ENCODE measurements around the gene POLG.

POLG gene

GRCh38 chr15:89340573-89340972 is 5.9 kb upstream of the POLG start:
- DNase-seq (ENCODE audit: low read depth, low spot score): no peak
- no peak overlapping the region for H3K4me3 ChIP-seq (ENCODE audit: low read depth, low read length)
- in situ Hi-C loops (cut with HindIII; ENCODE audit: low sequenced_read_pairs): no loop called here
- no peak for TF ChIP-seq CTCF (IDR thresholded peaks at IDR 0.05; ENCODE audit: low read depth, low read length)

- in situ Hi-C loops (cut with HindIII; ENCODE audit: low sequenced_read_pairs): no loop called here
- no peak for TF ChIP-seq CTCF (IDR thresholded peaks at IDR 0.05; ENCODE audit: low read depth, low read length)
- no peak overlapping the region for H3K4me3 ChIP-seq (ENCODE audit: low read depth, low read length)
- DNase-seq (ENCODE audit: low read depth, low spot score): no peak
Measured at GRCh38 chr15:89338036-89338435, 3.4 kb upstream of the POLG start.

- in situ Hi-C loops (cut with HindIII; ENCODE audit: low sequenced_read_pairs): no loop called here
- TF ChIP-seq CTCF (IDR thresholded peaks at IDR 0.05; ENCODE audit: low read depth, low read length): no peak
- DNase-seq (ENCODE audit: low read depth, low spot score): no peak
- H3K4me3 ChIP-seq (ENCODE audit: low read depth, low read length): peak overlapping the region; percentile 53
Measured at GRCh38 chr15:89335298-89336041, 846 bp upstream of the POLG start.

GRCh38 chr15:89333959-89334509 is 590 bp downstream of the POLG start:
- DNase-seq (ENCODE audit: low read depth, low spot score): no peak
- TF ChIP-seq CTCF (IDR thresholded peaks at IDR 0.05; ENCODE audit: low read depth, low read length): no peak
- in situ Hi-C loops (cut with HindIII; ENCODE audit: low sequenced_read_pairs): no loop called here
- H3K4me3 ChIP-seq (ENCODE audit: low read depth, low read length): peak overlapping the region; percentile 89

GRCh38 chr15:89333011-89333860 is 1.4 kb downstream of the POLG start:
- no peak for TF ChIP-seq CTCF (IDR thresholded peaks at IDR 0.05; ENCODE audit: low read depth, low read length)
- no peak for DNase-seq (ENCODE audit: low read depth, low spot score)
- peak overlapping the region; percentile 89 for H3K4me3 ChIP-seq (ENCODE audit: low read depth, low read length)
- in situ Hi-C loops (cut with HindIII; ENCODE audit: low sequenced_read_pairs): no loop called here

GRCh38 chr15:89332446-89332845 is 2.2 kb downstream of the POLG start:
- H3K4me3 ChIP-seq (ENCODE audit: low read depth, low read length): no peak overlapping the region
- DNase-seq (ENCODE audit: low read depth, low spot score): peak; percentile 24
- peak; percentile 53 for TF ChIP-seq CTCF (IDR thresholded peaks at IDR 0.05; ENCODE audit: low read depth, low read length)
- in situ Hi-C loops (cut with HindIII; ENCODE audit: low sequenced_read_pairs): no loop called here
